Effector memory CD8-positive, alpha-beta T cell (primary cell): ENCODE results near the gene ST3GAL5.

ENCODE experiments used
- ATAC-seq: fragments of 150-1000 bp; cut with Tn5 transposase; replicated peaks from 2 replicates; pipeline ENCODE4 v1.10.0; 2021; ENCODE audit warnings: mild to moderate bottlenecking, moderate library complexity
- DNase-seq, 3 experiments: peaks; one replicate each; pipeline ENCODE4 v3.0.0; 2021
- H3K27ac Mint-ChIP-seq, 2 donors: one replicate each; pipeline ENCODE4 v1.8.0; 2022; ENCODE audit warnings: mild to moderate bottlenecking in 2 of 2, mixed read lengths in 2 of 2, moderate library complexity in 2 of 2
- H3K27me3 Mint-ChIP-seq, 2 donors: one replicate each; pipeline ENCODE4 v1.8.0; 2022; ENCODE audit warnings: mixed read lengths in 2 of 2
- H3K36me3 Mint-ChIP-seq: one replicate; pipeline ENCODE4 v1.8.0; 2022; ENCODE audit warnings: mild to moderate bottlenecking, moderate library complexity, mixed read lengths; ENCODE audit not compliant: insufficient read depth
- H3K4me1 Mint-ChIP-seq, 2 donors: one replicate each; pipeline ENCODE4 v1.8.0; 2022; ENCODE audit warnings: low read depth in 2 of 2, mixed read lengths in 2 of 2
- H3K4me3 Mint-ChIP-seq, 2 donors: one replicate each; pipeline ENCODE4 v1.8.0; 2022; ENCODE audit warnings: mild to moderate bottlenecking in 2 of 2, mixed read lengths in 2 of 2, moderate library complexity in 2 of 2
- H3K9me3 Mint-ChIP-seq, 2 donors: one replicate each; pipeline ENCODE4 v1.8.0; 2022; ENCODE audit warnings: mixed read lengths in 2 of 2

Gene ST3GAL5

GRCh38 chr2:85803704-85804425, 84.9 kb downstream of the ST3GAL5 start:
- ATAC-seq: no peak
- Mint-ChIP-seq H3K9me3 (no peaks in the 10 kb centered on the region), H3K27ac (peak overlapping the region; percentile 5 to 6), H3K4me1 (peaks cover 11 to 15% of the 10 kb centered on the region in 2 donors), H3K4me3 (no peak overlapping the region), H3K36me3 (no peaks in the 10 kb centered on the region), H3K27me3 (peaks cover 10 to 22% of the 10 kb centered on the region in 2 donors)
- no peak for DNase-seq

- Mint-ChIP-seq H3K27ac (no peak overlapping the region), H3K36me3 (no peaks in the 10 kb centered on the region)
- DNase-seq: no peak
Measured at GRCh38 chr2:85802354-85803103, 86.3 kb downstream of the ST3GAL5 start.

GRCh38 chr2:85801871-85802270, 86.9 kb downstream of the ST3GAL5 start:
- Mint-ChIP-seq H3K4me1 (peaks cover 11 to 15% of the 10 kb centered on the region in 2 donors), H3K36me3 (no peaks in the 10 kb centered on the region), H3K4me3 (no peak overlapping the region), H3K27ac (no peak overlapping the region), H3K9me3 (no peaks in the 10 kb centered on the region), H3K27me3 (peaks cover 29 to 42% of the 10 kb centered on the region in 2 donors)
- no peak for ATAC-seq
- DNase-seq: no peak

More at GRCh38 chr2:85802354-85803103, 86.3 kb downstream of the ST3GAL5 start:
- Mint-ChIP-seq H3K4me1 (peaks cover 11 to 15% of the 10 kb centered on the region in 2 donors), H3K9me3 (no peaks in the 10 kb centered on the region), H3K4me3 (no peak overlapping the region), H3K27me3 (peaks cover 23 to 35% of the 10 kb centered on the region in 2 donors)
- no peak for ATAC-seq

GRCh38 chr2:85800586-85800985, 88.2 kb downstream of the ST3GAL5 start:
- Mint-ChIP-seq H3K27ac (no peak overlapping the region), H3K9me3 (no peaks in the 10 kb centered on the region), H3K36me3 (no peaks in the 10 kb centered on the region), H3K27me3 (peaks cover 39 to 55% of the 10 kb centered on the region in 2 donors), H3K4me3 (no peak overlapping the region), H3K4me1 (peaks cover 11 to 15% of the 10 kb centered on the region in 2 donors)
- ATAC-seq (no peak), DNase-seq (no peak)

GRCh38 chr2:85799215-85799956, 89.4 kb downstream of the ST3GAL5 start:
- H3K27ac Mint-ChIP-seq: no peak overlapping the region
- no peak overlapping the region for H3K4me3 Mint-ChIP-seq
- H3K4me1 Mint-ChIP-seq: peaks cover 8 to 10% of the 10 kb centered on the region in 2 donors
- H3K27me3 Mint-ChIP-seq: peaks cover 47 to 59% of the 10 kb centered on the region in 2 donors
- peak; percentile 40 for ATAC-seq
- H3K9me3 Mint-ChIP-seq: no peaks in the 10 kb centered on the region
- no peak for DNase-seq
- no peaks in the 10 kb centered on the region for H3K36me3 Mint-ChIP-seq

GRCh38 chr2:85797921-85798320, 90.9 kb downstream of the ST3GAL5 start:
- Mint-ChIP-seq H3K9me3 (no peaks in the 10 kb centered on the region), H3K36me3 (no peaks in the 10 kb centered on the region), H3K4me1 (peaks cover 0 to 2% of the 10 kb centered on the region in 2 donors), H3K4me3 (no peak overlapping the region), H3K27me3 (peaks cover 51 to 65% of the 10 kb centered on the region in 2 donors), H3K27ac (no peak overlapping the region)
- ATAC-seq (no peak), DNase-seq (no peak)

- Mint-ChIP-seq H3K4me1 (peaks cover 0 to 2% of the 10 kb centered on the region in 2 donors), H3K27me3 (peaks cover 58 to 71% of the 10 kb centered on the region in 2 donors), H3K27ac (no peak overlapping the region), H3K4me3 (no peak overlapping the region), H3K36me3 (no peaks in the 10 kb centered on the region), H3K9me3 (no peaks in the 10 kb centered on the region)
- DNase-seq: no peak
- no peak for ATAC-seq
Measured at GRCh38 chr2:85797263-85797660, 91.5 kb downstream of the ST3GAL5 start.

GRCh38 chr2:85796341-85797262, 92.2 kb downstream of the ST3GAL5 start:
- Mint-ChIP-seq H3K27me3 (peaks cover 64 to 78% of the 10 kb centered on the region in 2 donors), H3K4me1 (peaks cover 0 to 2% of the 10 kb centered on the region in 2 donors), H3K36me3 (no peaks in the 10 kb centered on the region), H3K9me3 (no peaks in the 10 kb centered on the region), H3K4me3 (no peak overlapping the region), H3K27ac (no peak overlapping the region)
- ATAC-seq (no peak), DNase-seq (no peak)

- Mint-ChIP-seq H3K9me3 (no peaks in the 10 kb centered on the region), H3K27ac (no peak overlapping the region), H3K4me3 (no peak overlapping the region), H3K27me3 (peaks cover 65 to 83% of the 10 kb centered on the region in 2 donors), H3K4me1 (peaks cover 0 to 2% of the 10 kb centered on the region in 2 donors), H3K36me3 (no peaks in the 10 kb centered on the region)
- ATAC-seq (no peak), DNase-seq (no peak)
Measured at GRCh38 chr2:85796046-85796340, 92.8 kb downstream of the ST3GAL5 start.

- no peak for ATAC-seq
- Mint-ChIP-seq H3K27ac (no peak overlapping the region), H3K36me3 (no peaks in the 10 kb centered on the region), H3K4me3 (no peak overlapping the region), H3K27me3 (peaks cover 65 to 83% of the 10 kb centered on the region in 2 donors), H3K4me1 (peaks cover 0 to 2% of the 10 kb centered on the region in 2 donors), H3K9me3 (no peaks in the 10 kb centered on the region)
- no peak for DNase-seq
Measured at GRCh38 chr2:85795331-85796045, 93.3 kb downstream of the ST3GAL5 start.

GRCh38 chr2:85794491-85795121, 94.2 kb downstream of the ST3GAL5 start:
- ATAC-seq: no peak

GRCh38 chr2:85794038-85794441, 94.8 kb downstream of the ST3GAL5 start:
- Mint-ChIP-seq H3K4me1 (no peaks in the 10 kb centered on the region), H3K27me3 (peaks cover 60 to 81% of the 10 kb centered on the region in 2 donors), H3K4me3 (no peak overlapping the region), H3K36me3 (no peaks in the 10 kb centered on the region), H3K27ac (no peak overlapping the region), H3K9me3 (no peaks in the 10 kb centered on the region)
- DNase-seq: no peak
- ATAC-seq: no peak

More at GRCh38 chr2:85794491-85795121, 94.2 kb downstream of the ST3GAL5 start:
- no peak overlapping the region for H3K4me3 Mint-ChIP-seq
- H3K27me3 Mint-ChIP-seq: peaks cover 62 to 81% of the 10 kb centered on the region in 2 donors
- H3K4me1 Mint-ChIP-seq: peaks cover 0 to under 1% of the 10 kb centered on the region in 2 donors
- H3K9me3 Mint-ChIP-seq: no peaks in the 10 kb centered on the region
- H3K27ac Mint-ChIP-seq: no peak overlapping the region
- no peaks in the 10 kb centered on the region for H3K36me3 Mint-ChIP-seq
- DNase-seq: no peak
